Thyroid gland (tissue), 4 donors: Measurements from ENCODE around the gene CIT.
A peak's percentile ranks its signal among the peaks of the same experiment; 100 is the strongest.

Experiments used
- POLR2A ChIP-seq, 2 donors: fragments of 450-650 bp; IDR thresholded peaks; one replicate each; pipeline ENCODE4 v1.6.1; 2017; ENCODE audit warnings: antibody characterized with exemption in 2 of 2, mild to moderate bottlenecking in 2 of 2, moderate library complexity in 1 of 2
- TF ChIP-seq, protein P1 (sequence below), 6 experiments: fragments of 200-600 bp in 3 of 6; fragments of 450-650 bp in 3 of 6; sonication (generic) in 3 of 6; IDR thresholded peaks; one replicate each; pipeline ENCODE4 v1.5.1; 2016 to 2019; ENCODE audit warnings: antibody characterized with exemption in 6 of 6, mild to moderate bottlenecking in 2 of 6, inconsistent platforms in 1 of 6, moderate library complexity in 1 of 6

DNA sequence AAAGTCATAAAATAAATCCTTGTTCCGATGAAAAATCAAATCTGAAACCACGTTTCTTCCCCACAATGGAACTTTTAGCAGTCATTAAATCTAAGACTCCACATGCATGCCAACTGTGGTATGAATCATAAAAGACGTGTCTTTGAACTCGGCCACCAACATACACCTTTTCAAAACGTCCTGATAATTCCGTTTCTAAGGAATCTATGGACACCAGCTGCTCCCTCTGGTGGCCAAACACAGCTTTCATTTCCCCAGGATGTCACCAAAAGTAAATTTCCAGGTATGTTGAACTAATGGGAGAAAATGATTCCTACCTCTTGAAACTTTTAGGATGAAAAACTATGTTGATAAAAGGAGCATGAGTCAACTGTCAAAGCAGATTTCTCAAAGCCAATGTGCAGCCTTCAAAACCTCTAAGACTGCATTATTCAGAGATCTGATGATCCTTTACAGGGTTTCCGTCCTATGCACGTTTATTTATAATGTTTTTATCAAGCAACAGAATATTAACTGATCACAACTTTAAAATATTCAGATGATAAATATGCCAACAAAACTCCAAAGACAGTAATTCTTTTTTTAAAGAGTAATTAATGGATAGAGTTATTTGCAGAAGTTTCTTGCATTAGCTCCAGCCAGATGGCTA, 96.2 kb downstream of the CIT start:
- TF ChIP-seq, protein P1, sequence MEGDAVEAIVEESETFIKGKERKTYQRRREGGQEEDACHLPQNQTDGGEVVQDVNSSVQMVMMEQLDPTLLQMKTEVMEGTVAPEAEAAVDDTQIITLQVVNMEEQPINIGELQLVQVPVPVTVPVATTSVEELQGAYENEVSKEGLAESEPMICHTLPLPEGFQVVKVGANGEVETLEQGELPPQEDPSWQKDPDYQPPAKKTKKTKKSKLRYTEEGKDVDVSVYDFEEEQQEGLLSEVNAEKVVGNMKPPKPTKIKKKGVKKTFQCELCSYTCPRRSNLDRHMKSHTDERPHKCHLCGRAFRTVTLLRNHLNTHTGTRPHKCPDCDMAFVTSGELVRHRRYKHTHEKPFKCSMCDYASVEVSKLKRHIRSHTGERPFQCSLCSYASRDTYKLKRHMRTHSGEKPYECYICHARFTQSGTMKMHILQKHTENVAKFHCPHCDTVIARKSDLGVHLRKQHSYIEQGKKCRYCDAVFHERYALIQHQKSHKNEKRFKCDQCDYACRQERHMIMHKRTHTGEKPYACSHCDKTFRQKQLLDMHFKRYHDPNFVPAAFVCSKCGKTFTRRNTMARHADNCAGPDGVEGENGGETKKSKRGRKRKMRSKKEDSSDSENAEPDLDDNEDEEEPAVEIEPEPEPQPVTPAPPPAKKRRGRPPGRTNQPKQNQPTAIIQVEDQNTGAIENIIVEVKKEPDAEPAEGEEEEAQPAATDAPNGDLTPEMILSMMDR (IDR thresholded peaks at IDR 0.05): peak in 5 of 6 experiments; percentile 76 to 86 (median 81)
- no peak for TF ChIP-seq POLR2A (IDR thresholded peaks at IDR 0.05)
